ENCODE results near the gene SVBP. TPM values are rescaled to one million over a fixed set of nuclear protein-coding genes. Genes with fewer than 3 reads are reported as not detected.

Gene SVBP
- total and polyA plus RNA-seq, 4 donors: 3.4 to 21.8 (median 15.0) TPM

- peaks cover 1 to 19% (median 12%) of the 10 kb centered on the region in 4 donors for H3K36me3 ChIP-seq (ENCODE audit: control insufficient read depth in 4 of 4, insufficient read depth in 3 of 4, low read depth in 1 of 4, low read length in 3 of 4)
- H3K9ac ChIP-seq (ENCODE audit: low read depth in 1 of 2, low read length in 2 of 2): no peak overlapping the region
- TF ChIP-seq, protein P1, sequence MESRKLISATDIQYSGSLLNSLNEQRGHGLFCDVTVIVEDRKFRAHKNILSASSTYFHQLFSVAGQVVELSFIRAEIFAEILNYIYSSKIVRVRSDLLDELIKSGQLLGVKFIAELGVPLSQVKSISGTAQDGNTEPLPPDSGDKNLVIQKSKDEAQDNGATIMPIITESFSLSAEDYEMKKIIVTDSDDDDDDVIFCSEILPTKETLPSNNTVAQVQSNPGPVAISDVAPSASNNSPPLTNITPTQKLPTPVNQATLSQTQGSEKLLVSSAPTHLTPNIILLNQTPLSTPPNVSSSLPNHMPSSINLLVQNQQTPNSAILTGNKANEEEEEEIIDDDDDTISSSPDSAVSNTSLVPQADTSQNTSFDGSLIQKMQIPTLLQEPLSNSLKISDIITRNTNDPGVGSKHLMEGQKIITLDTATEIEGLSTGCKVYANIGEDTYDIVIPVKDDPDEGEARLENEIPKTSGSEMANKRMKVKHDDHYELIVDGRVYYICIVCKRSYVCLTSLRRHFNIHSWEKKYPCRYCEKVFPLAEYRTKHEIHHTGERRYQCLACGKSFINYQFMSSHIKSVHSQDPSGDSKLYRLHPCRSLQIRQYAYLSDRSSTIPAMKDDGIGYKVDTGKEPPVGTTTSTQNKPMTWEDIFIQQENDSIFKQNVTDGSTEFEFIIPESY (IDR thresholded peaks at IDR 0.05): no peak
- TF ChIP-seq HNF4G (IDR thresholded peaks at IDR 0.05) (no peak), ATF3 (IDR thresholded peaks at IDR 0.05) (no peak), SP1 (IDR thresholded peaks at IDR 0.05) (no peak), GABPA (IDR thresholded peaks at IDR 0.05 in 1 of 2, conservative IDR thresholded peaks at IDR 0.05 in 1 of 2) (no peak), HNF4A (conservative IDR thresholded peaks at IDR 0.05) (no peak), JUND (IDR thresholded peaks at IDR 0.05) (no peak)
- no peak overlapping the region for H3K27ac ChIP-seq (ENCODE audit: low read depth in 1 of 2, low read length in 2 of 2)
- no peaks in the 10 kb centered on the region for H3K27me3 ChIP-seq (ENCODE audit: control insufficient read depth in 4 of 4, insufficient read depth in 4 of 4, low read length in 3 of 4)
- H3K4me1 ChIP-seq (ENCODE audit: control insufficient read depth in 4 of 4, insufficient read depth in 4 of 4, low read length in 3 of 4): peaks cover 0 to 7% (median 4%) of the 10 kb centered on the region in 4 donors
- H3K4me3 ChIP-seq (ENCODE audit: low read depth in 1 of 3, low read length in 3 of 3): no peak overlapping the region
- H3K9me3 ChIP-seq (ENCODE audit: control insufficient read depth in 4 of 4, low read length in 3 of 4): no peaks in the 10 kb centered on the region
- DNase-seq (ENCODE audit: low spot score): peak; percentile 4
- 88% methylated on average over 3 of the region's 3 CpGs for WGBS
Observed at GRCh38 chr1:42841010-42841409, 23.8 kb upstream of the SVBP start.

GRCh38 chr1:42838482-42839190 lies 21.4 kb upstream of the SVBP start:
- Histone ChIP-seq H3K4me1 (ENCODE audit: control insufficient read depth in 4 of 4, insufficient read depth in 4 of 4, low read length in 3 of 4) (no peaks in the 10 kb centered on the region), H3K36me3 (ENCODE audit: control insufficient read depth in 4 of 4, insufficient read depth in 3 of 4, low read depth in 1 of 4, low read length in 3 of 4) (peaks cover 1 to 22% (median 13%) of the 10 kb centered on the region in 4 donors), H3K9me3 (ENCODE audit: control insufficient read depth in 4 of 4, low read length in 3 of 4) (no peaks in the 10 kb centered on the region), H3K27ac (ENCODE audit: low read depth in 1 of 2, low read length in 2 of 2) (no peak overlapping the region), H3K9ac (ENCODE audit: low read depth in 1 of 2, low read length in 2 of 2) (no peak overlapping the region), H3K4me3 (ENCODE audit: low read depth in 1 of 3, low read length in 3 of 3) (no peak overlapping the region), H3K27me3 (ENCODE audit: control insufficient read depth in 4 of 4, insufficient read depth in 4 of 4, low read length in 3 of 4) (no peaks in the 10 kb centered on the region)
- DNase-seq (ENCODE audit: low spot score): no peak
- TF ChIP-seq JUND (IDR thresholded peaks at IDR 0.05) (no peak), FOXA1 (IDR thresholded peaks at IDR 0.05) (no peak), RAD21 (IDR thresholded peaks at IDR 0.05) (no peak), GABPA (IDR thresholded peaks at IDR 0.05 in 1 of 2, conservative IDR thresholded peaks at IDR 0.05 in 1 of 2) (no peak), FOXA2 (IDR thresholded peaks at IDR 0.05) (no peak), HNF4A (conservative IDR thresholded peaks at IDR 0.05) (no peak), EGR1 (IDR thresholded peaks at IDR 0.05; ENCODE audit: low read depth in 2 of 2) (no peak), NR2F2 (IDR thresholded peaks at IDR 0.05) (no peak), RXRA (IDR thresholded peaks at IDR 0.05) (no peak), TAF1 (conservative IDR thresholded peaks at IDR 0.05) (no peak), SP1 (IDR thresholded peaks at IDR 0.05) (no peak)
- TF ChIP-seq, protein P1 (IDR thresholded peaks at IDR 0.05): no peak
- WGBS: 86% methylated on average over 7 of the region's 7 CpGs
